Activated CD8-positive, alpha-beta T cell treated with anti-CD3 and anti-CD28 coated beads, Interleukin-2, amount 10 ng/mL, durations not matched to agents 7 days and 5 days (primary cell): ENCODE results near the gene CTXND2. TPM values are rescaled to one million over a fixed set of nuclear protein-coding genes. Genes with fewer than 3 reads are reported as not detected.

ENCODE experiments used
- ATAC-seq: fragments of 150-1000 bp; cut with Tn5 transposase; one replicate; pipeline ENCODE4 v1.10.0; 2021; ENCODE audit warnings: moderate library complexity
- CTCF ChIA-PET: fragments of 350-600 bp; sonication (Branson Sonifier 250); formaldehyde crosslinking; loops from one replicate; lab custom pipeline; 2021; ENCODE audit warnings: antibody characterized with exemption; lab: Charles Lee
- POLR2A ChIA-PET: fragments of 350-600 bp; sonication (Branson Sonifier 250); formaldehyde crosslinking; loops from one replicate; lab custom pipeline; 2021; ENCODE audit warnings: antibody characterized with exemption; lab: Charles Lee
- DNase-seq: peaks from one replicate; pipeline ENCODE4 v3.0.0-alpha.2; 2020
- H3K27ac Mint-ChIP-seq: one replicate; pipeline ENCODE4 v1.8.0; 2021; ENCODE audit warnings: mild to moderate bottlenecking, mixed read lengths
- H3K27me3 Mint-ChIP-seq: one replicate; pipeline ENCODE4 v1.8.0; 2021; ENCODE audit warnings: low read depth, mixed read lengths
- H3K36me3 Mint-ChIP-seq: one replicate; pipeline ENCODE4 v1.8.0; 2021; ENCODE audit warnings: low read depth, mixed read lengths
- H3K4me1 Mint-ChIP-seq: one replicate; pipeline ENCODE4 v1.8.0; 2021; ENCODE audit warnings: low read depth, mixed read lengths
- H3K4me3 Mint-ChIP-seq: one replicate; pipeline ENCODE4 v1.8.0; 2021; ENCODE audit warnings: mild to moderate bottlenecking, mixed read lengths
- H3K9me3 Mint-ChIP-seq: one replicate; pipeline ENCODE4 v1.8.0; 2022; ENCODE audit warnings: mixed read lengths; ENCODE audit not compliant: insufficient read depth
- total RNA-seq, 2 experiments: library from RNA; stranded (reverse); gene quantifications; one replicate each; pipeline ENCODE4 v1.2.3, GENCODE V29; 2021

Gene CTXND2
- total RNA-seq, 2 experiments from 2014 or later = not detected

GRCh38 chr1:150957666-150958065 lies 70.7 kb downstream of the CTXND2 start:
- H3K27me3 Mint-ChIP-seq = no peaks in the 10 kb centered on the region
- H3K9me3 Mint-ChIP-seq = no peaks in the 10 kb centered on the region
- H3K4me1 Mint-ChIP-seq = no peaks in the 10 kb centered on the region
- DNase-seq (no peak), ATAC-seq (no peak)
- ChIA-PET CTCF (interaction anchor here (1.1 kb wide), 2 partner anchors 38 to 199 kb away, joined by 4 read pairs; partner anchors contain the start of gene TNFAIP8L2), POLR2A (no interaction called here)
- no peak overlapping the region for H3K4me3 Mint-ChIP-seq
- H3K36me3 Mint-ChIP-seq = peaks cover 67% of the 10 kb centered on the region
- H3K27ac Mint-ChIP-seq = no peak overlapping the region

- ChIA-PET CTCF (no interaction called here), POLR2A (interaction anchor here (0.8 to 1.4 kb wide), 2 partner anchors 9 to 13 kb away, joined by 3 to 4 read pairs; no protein-coding TSS in a partner anchor)
- Mint-ChIP-seq H3K27ac (peak overlapping the region; percentile 26), H3K36me3 (peaks cover 70% of the 10 kb centered on the region), H3K27me3 (no peaks in the 10 kb centered on the region), H3K9me3 (no peaks in the 10 kb centered on the region), H3K4me3 (no peak overlapping the region), H3K4me1 (no peaks in the 10 kb centered on the region)
- DNase-seq (no peak), ATAC-seq (no peak)
Observed at GRCh38 chr1:150960646-150961045, 73.7 kb downstream of the CTXND2 start.

GRCh38 chr1:150961756-150962155 lies 74.8 kb downstream of the CTXND2 start:
- H3K9me3 Mint-ChIP-seq = no peaks in the 10 kb centered on the region
- ATAC-seq (no peak), DNase-seq (no peak)
- H3K4me3 Mint-ChIP-seq = no peak overlapping the region
- no peaks in the 10 kb centered on the region for H3K4me1 Mint-ChIP-seq
- CTCF ChIA-PET = no interaction called here
- no peak overlapping the region for H3K27ac Mint-ChIP-seq
- H3K36me3 Mint-ChIP-seq = peaks cover 75% of the 10 kb centered on the region
- POLR2A ChIA-PET = interaction anchor here (2.5 kb wide), 1 partner anchor 12 kb away, joined by 7 read pairs; no protein-coding TSS in a partner anchor
- H3K27me3 Mint-ChIP-seq = no peaks in the 10 kb centered on the region

Other genes starting within 250 kb of the CTXND2 start
- gene GOLPH3L, start 190.0 kb upstream of the CTXND2 start, total RNA-seq = 10 to 100 TPM; 19.4 to 21.2 TPM
- gene HORMAD1, start 166.2 kb upstream of the CTXND2 start, total RNA-seq = under 1 TPM in 1 of 2 experiments, not detected in 1; 0.40 TPM
- 10 to 100 TPM; 65.8 to 73.2 TPM for gene CTSS, start 121.4 kb upstream of the CTXND2 start, total RNA-seq
- gene CTSK, start 78.9 kb upstream of the CTXND2 start, total RNA-seq = 1 to 10 TPM; 5.9 to 6.4 TPM
- 10 to 100 TPM; 39.8 to 42.1 TPM for gene ARNT, start 10.5 kb upstream of the CTXND2 start, total RNA-seq
- 10 to 100 TPM; 58.5 to 59.3 TPM for gene SETDB1, start 39.2 kb downstream of the CTXND2 start, total RNA-seq
- 100 to 1,000 TPM; 149 to 150 TPM for gene CERS2, start 87.7 kb downstream of the CTXND2 start, total RNA-seq
- gene ANXA9, start 95.2 kb downstream of the CTXND2 start, total RNA-seq = not detected
- gene MINDY1, start 119.8 kb downstream of the CTXND2 start, total RNA-seq = 1 to 10 TPM; 9.1 to 9.9 TPM
- 10 to 100 TPM; 15.8 to 19.0 TPM for gene PRUNE1, start 121.3 kb downstream of the CTXND2 start, total RNA-seq
- 1 to 10 TPM; 1.1 to 1.8 TPM for gene BNIPL, start 149.4 kb downstream of the CTXND2 start, total RNA-seq
- 1 to 10 TPM; 1.3 TPM for gene C1orf56, start 160.6 kb downstream of the CTXND2 start, total RNA-seq
- 100 to 1,000 TPM; 238 to 245 TPM for gene CDC42SE1, start 172.5 kb downstream of the CTXND2 start, total RNA-seq
- gene MLLT11, start 173.3 kb downstream of the CTXND2 start, total RNA-seq = 1 to 10 TPM; 5.7 to 6.0 TPM
- gene GABPB2, start 183.6 kb downstream of the CTXND2 start, total RNA-seq = 10 to 100 TPM; 32.7 to 34.4 TPM